Liver (tissue), 9 donors: ENCODE results near the gene SNRNP27. TPM values are rescaled to one million over a fixed set of nuclear protein-coding genes. Genes with fewer than 3 reads are reported as not detected.

Experiments
- DNase-seq: peaks from one replicate; pipeline ENCODE4 v3.0.0-alpha.2; 2017; ENCODE audit warnings: low spot score
- H3K27ac ChIP-seq, 2 donors: one replicate each; pipeline ENCODE4 v1.7.0; 2013; ENCODE audit warnings: inconsistent platforms in 2 of 2, low read length in 2 of 2, control low read depth in 1 of 2, low read depth in 1 of 2, mild to moderate bottlenecking in 1 of 2
- H3K27me3 ChIP-seq, 4 donors: one replicate each; pipeline versions ENCODE4 v1.6.1 to v1.7.0; 2013; ENCODE audit warnings: low read length in 3 of 4, inconsistent platforms in 1 of 4, mild to moderate bottlenecking in 1 of 4, moderate library complexity in 1 of 4; ENCODE audit not compliant: control insufficient read depth in 4 of 4, insufficient read depth in 4 of 4
- H3K36me3 ChIP-seq, 4 donors: one replicate each; pipeline versions ENCODE4 v1.6.1 to v1.7.0; 2013; ENCODE audit warnings: low read length in 3 of 4, mild to moderate bottlenecking in 3 of 4, low read depth in 1 of 4, moderate library complexity in 1 of 4; ENCODE audit not compliant: control insufficient read depth in 4 of 4, insufficient read depth in 3 of 4
- H3K4me1 ChIP-seq, 4 donors: one replicate each; pipeline versions ENCODE4 v1.6.1 to v1.7.0; 2013; ENCODE audit warnings: low read length in 3 of 4, mild to moderate bottlenecking in 3 of 4, moderate library complexity in 1 of 4; ENCODE audit not compliant: control insufficient read depth in 4 of 4, insufficient read depth in 4 of 4
- H3K4me3 ChIP-seq, 3 donors: one replicate each; pipeline versions ENCODE4 v1.6.1 to v1.7.0; 2013; ENCODE audit warnings: low read length in 3 of 3, control low read depth in 1 of 3, low read depth in 1 of 3, mild to moderate bottlenecking in 1 of 3
- H3K9ac ChIP-seq, 2 donors: one replicate each; pipeline ENCODE4 v1.7.0; 2013; ENCODE audit warnings: low read length in 2 of 2, mild to moderate bottlenecking in 2 of 2, moderate library complexity in 2 of 2, control low read depth in 1 of 2, low read depth in 1 of 2
- H3K9me3 ChIP-seq, 4 donors: one replicate each; pipeline versions ENCODE4 v1.6.1 to v1.7.0; 2013; ENCODE audit warnings: low read length in 3 of 4; ENCODE audit not compliant: control insufficient read depth in 4 of 4
- ATF3 ChIP-seq: IDR thresholded peaks from 2 replicates; pipeline ENCODE4 v1.6.1; 2016; ENCODE audit warnings: antibody characterized with exemption
- EGR1 ChIP-seq, 2 donors: IDR thresholded peaks; 2 replicates each; pipeline ENCODE4 v1.6.1; 2016 to 2018; ENCODE audit warnings: antibody characterized with exemption in 2 of 2, low read depth in 2 of 2
- FOXA1 ChIP-seq: IDR thresholded peaks from 2 replicates; pipeline ENCODE4 v1.6.1; 2016; ENCODE audit warnings: antibody characterized with exemption
- FOXA2 ChIP-seq: IDR thresholded peaks from 2 replicates; pipeline ENCODE4 v1.6.1; 2016; ENCODE audit warnings: antibody characterized with exemption
- GABPA ChIP-seq, 2 donors: IDR thresholded peaks in 1 of 2; conservative IDR thresholded peaks in 1 of 2; 2 replicates each; pipeline ENCODE4 v1.6.1; 2016; ENCODE audit warnings: antibody characterized with exemption in 2 of 2, mild to moderate bottlenecking in 1 of 2, moderate library complexity in 1 of 2
- HNF4A ChIP-seq, 2 donors: conservative IDR thresholded peaks; 2 replicates each; pipeline ENCODE4 v1.6.1; 2016; ENCODE audit warnings: antibody characterized with exemption in 2 of 2, mild to moderate bottlenecking in 2 of 2
- HNF4G ChIP-seq: IDR thresholded peaks from 2 replicates; pipeline ENCODE4 v1.6.1; 2016; ENCODE audit warnings: antibody characterized with exemption
- JUND ChIP-seq, 2 donors: IDR thresholded peaks; 2 replicates each; pipeline ENCODE4 v1.6.1; 2016; ENCODE audit warnings: antibody characterized with exemption in 2 of 2
- MAX ChIP-seq: IDR thresholded peaks from 2 replicates; pipeline ENCODE4 v1.6.1; 2016; ENCODE audit warnings: antibody characterized with exemption
- NR2F2 ChIP-seq: IDR thresholded peaks from 2 replicates; pipeline ENCODE4 v1.6.1; 2016; ENCODE audit warnings: antibody characterized with exemption
- RAD21 ChIP-seq, 2 donors: IDR thresholded peaks; 2 replicates each; pipeline ENCODE4 v1.6.1; 2016; ENCODE audit warnings: antibody characterized with exemption in 2 of 2, mild to moderate bottlenecking in 2 of 2
- REST ChIP-seq: IDR thresholded peaks from 2 replicates; pipeline ENCODE4 v1.6.1; 2016; ENCODE audit warnings: antibody characterized with exemption, mild to moderate bottlenecking
- RXRA ChIP-seq, 2 donors: IDR thresholded peaks; 2 replicates each; pipeline ENCODE4 v1.6.1; 2017 to 2018; ENCODE audit warnings: antibody characterized with exemption in 2 of 2, mild to moderate bottlenecking in 1 of 2
- SP1 ChIP-seq: IDR thresholded peaks from 2 replicates; pipeline ENCODE4 v1.6.1; 2018; ENCODE audit warnings: antibody characterized with exemption, mild to moderate bottlenecking
- TAF1 ChIP-seq: conservative IDR thresholded peaks from 2 replicates; pipeline ENCODE4 v1.6.1; 2016; ENCODE audit warnings: antibody characterized with exemption, mild to moderate bottlenecking
- WGBS: extraction: QIAGEN DNeasy Blood & Tissue Kit; methylation state at CpG from one replicate; pipeline ENCODE4 v1.1.7; 2013; 5-methylcytosine and 5-hydroxymethylcytosine counted together
- polyA plus RNA-seq, 2 donors: library from polyadenylated mRNA; stranded (reverse) in 1 of 2; unstranded in 1 of 2; fragments of 200-250 nt in 1 of 2; fragments of >200 nt in 1 of 2; fragmentation: Nextera tagmentation in 1 of 2; extraction: Ambion mirVana in 1 of 2; gene quantifications; one replicate each; pipeline versions ENCODE4 v1.2.1 to v1.2.3, GENCODE V29; 2013 to 2015
- total RNA-seq, 2 donors: library from RNA; depleted of rRNA; stranded (reverse); fragments of >200 nt; gene quantifications; one replicate each; pipeline ENCODE4 v1.2.3, GENCODE V29; 2014
- TF ChIP-seq, protein P1 (sequence below): fragments of 150-350 bp; IDR thresholded peaks from 2 replicates; pipeline ENCODE4 v1.5.1; 2017; ENCODE audit warnings: improper control_type of control experiment, low read depth, low read length; ENCODE audit not compliant: missing input control
- TF ChIP-seq, protein P2 (sequence below): IDR thresholded peaks from 2 replicates; pipeline ENCODE4 v1.6.1; 2016; ENCODE audit warnings: antibody characterized with exemption
- donor health status: healthy.
- donor health status: healthy.
- donor health status: healthy.
- donor health status: healthy.
- donor health status: healthy.

Gene SNRNP27
- total and polyA plus RNA-seq, 4 donors, result 16.8 to 28.7 (median 20.0) TPM

DNA sequence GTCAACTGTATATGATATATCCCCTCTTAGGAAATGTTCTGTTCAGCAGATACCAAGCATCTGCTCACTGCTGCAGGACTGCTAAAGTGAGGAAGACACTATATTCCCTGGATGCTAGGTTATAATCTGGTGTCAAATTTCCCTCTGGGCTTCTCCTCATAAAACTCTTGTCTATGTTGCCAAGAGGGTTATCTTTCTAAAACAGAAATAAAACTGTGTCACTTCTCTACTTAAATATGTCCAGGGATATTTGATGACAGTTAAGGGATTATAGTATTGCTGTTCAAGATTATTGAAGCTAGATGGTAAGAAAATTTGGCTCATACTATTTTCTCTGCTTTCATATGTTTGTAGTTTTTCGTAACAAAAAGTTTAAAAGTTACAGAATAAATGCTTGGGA is 30.5 kb upstream of the SNRNP27 start (continued):
- TF ChIP-seq REST (no peak), FOXA1 (no peak), FOXA2 (no peak)

DNA sequence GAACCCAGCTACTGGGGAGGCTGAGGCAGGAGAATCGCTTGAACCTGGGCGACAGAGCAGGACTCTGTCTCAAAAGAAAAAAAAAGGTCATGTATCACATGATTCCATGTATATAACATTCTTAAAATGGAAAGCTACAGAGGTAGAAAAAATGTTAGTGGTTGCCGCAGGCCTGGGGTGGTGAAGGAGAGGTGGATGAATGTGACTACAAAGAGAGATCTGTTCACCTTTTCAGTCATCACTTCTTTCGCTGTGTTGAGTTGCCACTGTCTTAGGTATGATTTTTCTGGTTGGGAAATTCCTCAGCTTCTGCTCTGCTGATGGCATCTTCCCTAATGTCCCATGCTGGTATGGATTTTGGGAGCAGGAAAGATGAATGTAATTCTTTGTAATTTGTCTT is 5.3 kb upstream of the SNRNP27 start:
- no peaks in the 10 kb centered on the region for H3K27me3 ChIP-seq
- no peaks in the 10 kb centered on the region for H3K36me3 ChIP-seq
- TF ChIP-seq FOXA1, result no peak
- no peak for TF ChIP-seq NR2F2
- TF ChIP-seq REST, result no peak
- TF ChIP-seq HNF4A (conservative IDR thresholded peaks at IDR 0.05), result no peak
- TF ChIP-seq HNF4G, result no peak
- TF ChIP-seq RAD21 (IDR thresholded peaks at IDR 0.05), result no peak
- TF ChIP-seq SP1, result no peak
- no peak for TF ChIP-seq RXRA (IDR thresholded peaks at IDR 0.05)
- TF ChIP-seq MAX, result no peak
- TF ChIP-seq GABPA (IDR thresholded peaks at IDR 0.05 in 1 of 2, conservative IDR thresholded peaks at IDR 0.05 in 1 of 2), result no peak
- no peak for TF ChIP-seq ATF3
- no peak for TF ChIP-seq TAF1
- no peak for TF ChIP-seq EGR1 (IDR thresholded peaks at IDR 0.05; ENCODE audit: low read depth in 2 of 2)
- TF ChIP-seq FOXA2, result no peak
- TF ChIP-seq, protein P1, sequence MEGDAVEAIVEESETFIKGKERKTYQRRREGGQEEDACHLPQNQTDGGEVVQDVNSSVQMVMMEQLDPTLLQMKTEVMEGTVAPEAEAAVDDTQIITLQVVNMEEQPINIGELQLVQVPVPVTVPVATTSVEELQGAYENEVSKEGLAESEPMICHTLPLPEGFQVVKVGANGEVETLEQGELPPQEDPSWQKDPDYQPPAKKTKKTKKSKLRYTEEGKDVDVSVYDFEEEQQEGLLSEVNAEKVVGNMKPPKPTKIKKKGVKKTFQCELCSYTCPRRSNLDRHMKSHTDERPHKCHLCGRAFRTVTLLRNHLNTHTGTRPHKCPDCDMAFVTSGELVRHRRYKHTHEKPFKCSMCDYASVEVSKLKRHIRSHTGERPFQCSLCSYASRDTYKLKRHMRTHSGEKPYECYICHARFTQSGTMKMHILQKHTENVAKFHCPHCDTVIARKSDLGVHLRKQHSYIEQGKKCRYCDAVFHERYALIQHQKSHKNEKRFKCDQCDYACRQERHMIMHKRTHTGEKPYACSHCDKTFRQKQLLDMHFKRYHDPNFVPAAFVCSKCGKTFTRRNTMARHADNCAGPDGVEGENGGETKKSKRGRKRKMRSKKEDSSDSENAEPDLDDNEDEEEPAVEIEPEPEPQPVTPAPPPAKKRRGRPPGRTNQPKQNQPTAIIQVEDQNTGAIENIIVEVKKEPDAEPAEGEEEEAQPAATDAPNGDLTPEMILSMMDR, result no peak
- TF ChIP-seq JUND (IDR thresholded peaks at IDR 0.05), result no peak
- TF ChIP-seq, protein P2, sequence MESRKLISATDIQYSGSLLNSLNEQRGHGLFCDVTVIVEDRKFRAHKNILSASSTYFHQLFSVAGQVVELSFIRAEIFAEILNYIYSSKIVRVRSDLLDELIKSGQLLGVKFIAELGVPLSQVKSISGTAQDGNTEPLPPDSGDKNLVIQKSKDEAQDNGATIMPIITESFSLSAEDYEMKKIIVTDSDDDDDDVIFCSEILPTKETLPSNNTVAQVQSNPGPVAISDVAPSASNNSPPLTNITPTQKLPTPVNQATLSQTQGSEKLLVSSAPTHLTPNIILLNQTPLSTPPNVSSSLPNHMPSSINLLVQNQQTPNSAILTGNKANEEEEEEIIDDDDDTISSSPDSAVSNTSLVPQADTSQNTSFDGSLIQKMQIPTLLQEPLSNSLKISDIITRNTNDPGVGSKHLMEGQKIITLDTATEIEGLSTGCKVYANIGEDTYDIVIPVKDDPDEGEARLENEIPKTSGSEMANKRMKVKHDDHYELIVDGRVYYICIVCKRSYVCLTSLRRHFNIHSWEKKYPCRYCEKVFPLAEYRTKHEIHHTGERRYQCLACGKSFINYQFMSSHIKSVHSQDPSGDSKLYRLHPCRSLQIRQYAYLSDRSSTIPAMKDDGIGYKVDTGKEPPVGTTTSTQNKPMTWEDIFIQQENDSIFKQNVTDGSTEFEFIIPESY, result no peak
- no peak for DNase-seq
- H3K9ac ChIP-seq, result no peak overlapping the region
- H3K27ac ChIP-seq, result no peak overlapping the region
- no peaks in the 10 kb centered on the region for H3K9me3 ChIP-seq
- H3K4me1 ChIP-seq, result peaks cover 0 to 2% (median 0%) of the 10 kb centered on the region in 4 donors
- H3K4me3 ChIP-seq, result no peak overlapping the region
- WGBS, result 97% methylated on average over 4 of the region's 4 CpGs
